Right ventricle myocardium superior (tissue), 1 donor: ENCODE measurements around the gene PSMA1. TPM values are rescaled to one million over a fixed set of nuclear protein-coding genes. Genes with fewer than 3 reads are reported as not detected.

Experiments
- ATAC-seq: fragments of 200-7000 bp; cut with Tn5 transposase; one replicate; pipeline ENCODE4 v1.9.1; 2020; ENCODE audit warnings: mild to moderate bottlenecking; ENCODE audit not compliant: poor library complexity
- DNase-seq: peaks from one replicate; pipeline ENCODE4 v3.0.0-alpha.2; 2020
- intact Hi-C: fragments of 100-400 bp; cut with DNase I; formaldehyde crosslinking; loops from one replicate; pipeline ENCODE4 v1.11.2; 2022
- total RNA-seq: library from RNA; stranded (reverse); fragmentation: NEBNext Ultra II Directional; extraction: Animal tissue kit (Norgen Biotek cat#: 25700); gene quantifications from one replicate; pipeline ENCODE4 v1.2.1, GENCODE V29; 2021
- donor health status: DM: no; HTN: yes; CAD: no; lungs with severe emphysema.

Gene PSMA1
- total RNA-seq, 1 donor from 2014 or later: 110 TPM

- ATAC-seq (no peak), DNase-seq (no peak)
- intact Hi-C loops: no loop called here
Measured at GRCh38 chr11:14460147-14460546, 60.0 kb downstream of the PSMA1 start.

GRCh38 chr11:14458377-14458776 lies 61.8 kb downstream of the PSMA1 start:
- intact Hi-C loops: no loop called here
- DNase-seq (no peak), ATAC-seq (no peak)

GRCh38 chr11:14455648-14456430 lies 64.3 kb downstream of the PSMA1 start:
- ATAC-seq: peak; percentile 10
- intact Hi-C loops: loop anchor here (2.0 kb wide), 1 partner anchor 155 kb away; no protein-coding TSS in a partner anchor
- DNase-seq: no peak

Other genes with a start within 250 kb of the PSMA1 start
- 26.5 TPM for gene RRAS2, start 161.2 kb downstream of the PSMA1 start, total RNA-seq
- 39.1 TPM for gene COPB1, start 20.6 kb downstream of the PSMA1 start, total RNA-seq
- 5.3 TPM for gene PDE3B, start 123.4 kb upstream of the PSMA1 start, total RNA-seq